ENCODE measurements around the gene CSRNP2.

GRCh38 chr12:51080136-51080535 is 3.3 kb downstream of the CSRNP2 start:
- no peak for TF ChIP-seq CTCF (IDR thresholded peaks at IDR 0.05)
- no peak for TF ChIP-seq POLR2A (IDR thresholded peaks at IDR 0.05)

Data from lower leg skin (tissue), 3 donors.